ENCODE data around the gene SEC31B. TPM values are rescaled to one million over a fixed set of nuclear protein-coding genes. Genes with fewer than 3 reads are reported as not detected.

The SEC31B gene
- polyA plus RNA-seq, 1 donor from 2014 or later: 17.1 TPM

GRCh38 chr10:100496567-100496966, 23.1 kb downstream of the SEC31B start:
- H3K36me3 ChIP-seq (ENCODE audit: insufficient read depth, low read length): peaks cover 7% of the 10 kb centered on the region

GRCh38 chr10:100490531-100490930, 29.1 kb downstream of the SEC31B start:
- Histone ChIP-seq H3K27me3 (ENCODE audit: insufficient read depth, low read depth, low read length) (peaks cover 56% of the 10 kb centered on the region), H3K9me3 (ENCODE audit: low read length) (no peaks in the 10 kb centered on the region), H2AFZ (ENCODE audit: low read depth, low read length) (no peak overlapping the region), H4K20me1 (ENCODE audit: insufficient read depth) (no peaks in the 10 kb centered on the region), H3K9me2 (ENCODE audit: insufficient read depth, low read length) (no peaks in the 10 kb centered on the region), H3K36me3 (ENCODE audit: insufficient read depth, low read length) (peaks cover 24% of the 10 kb centered on the region), H3K9ac (ENCODE audit: low read length) (no peak overlapping the region), H3K4me3 (ENCODE audit: low read length) (no peak overlapping the region), H3K27ac (ENCODE audit: low read length) (no peak overlapping the region), H3K79me2 (replicated peaks; ENCODE audit: insufficient read depth, low read length) (no peaks in the 10 kb centered on the region), H3F3A (ENCODE audit: insufficient read depth, low read length, poor library complexity, severe bottlenecking) (no peaks in the 10 kb centered on the region), H3K4me2 (ENCODE audit: low read length) (no peak overlapping the region)
- TF ChIP-seq SMC3 (conservative IDR thresholded peaks at IDR 0.05; ENCODE audit: poor library complexity) (no peak), EP300 (conservative IDR thresholded peaks at IDR 0.05; ENCODE audit: poor library complexity, severe bottlenecking) (no peak), CTCF (IDR thresholded peaks at IDR 0.05; ENCODE audit: poor library complexity, severe bottlenecking) (no peak), EZH2 (IDR thresholded peaks at IDR 0.05; ENCODE audit: borderline replicate concordance, insufficient read depth, low read length, poor library complexity, severe bottlenecking) (no peak)

More at GRCh38 chr10:100496567-100496966, 23.1 kb downstream of the SEC31B start:
- TF ChIP-seq CTCF (IDR thresholded peaks at IDR 0.05; ENCODE audit: poor library complexity, severe bottlenecking): no peak
- no peak for TF ChIP-seq TAF1 (IDR thresholded peaks at IDR 0.05; ENCODE audit: low read depth)
- TF ChIP-seq RAD21 (conservative IDR thresholded peaks at IDR 0.05): no peak
- no peak for TF ChIP-seq SMC3 (conservative IDR thresholded peaks at IDR 0.05; ENCODE audit: poor library complexity)
- TF ChIP-seq EZH2 (IDR thresholded peaks at IDR 0.05; ENCODE audit: borderline replicate concordance, insufficient read depth, low read length, poor library complexity, severe bottlenecking): no peak
- no peak for TF ChIP-seq EP300 (conservative IDR thresholded peaks at IDR 0.05; ENCODE audit: poor library complexity, severe bottlenecking)
- no peak for TF ChIP-seq MXI1 (conservative IDR thresholded peaks at IDR 0.05; ENCODE audit: poor library complexity, severe bottlenecking)
- TF ChIP-seq POLR2AphosphoS5 (IDR thresholded peaks at IDR 0.05): no peak
- no peak for TF ChIP-seq REST (IDR thresholded peaks at IDR 0.05; ENCODE audit: borderline replicate concordance)
- H3K79me2 ChIP-seq (replicated peaks; ENCODE audit: insufficient read depth, low read length): no peaks in the 10 kb centered on the region
- H3K27ac ChIP-seq (ENCODE audit: low read length): no peak overlapping the region
- H3K4me2 ChIP-seq (ENCODE audit: low read length): no peak overlapping the region
- H3K4me3 ChIP-seq (ENCODE audit: low read length): no peak overlapping the region
- H3K9me3 ChIP-seq (ENCODE audit: low read length): no peaks in the 10 kb centered on the region
- no peaks in the 10 kb centered on the region for H4K20me1 ChIP-seq (ENCODE audit: insufficient read depth)
- peaks cover 9% of the 10 kb centered on the region for H3K27me3 ChIP-seq (ENCODE audit: insufficient read depth, low read depth, low read length)
- H3F3A ChIP-seq (ENCODE audit: insufficient read depth, low read length, poor library complexity, severe bottlenecking): no peaks in the 10 kb centered on the region
- H3K9me2 ChIP-seq (ENCODE audit: insufficient read depth, low read length): no peaks in the 10 kb centered on the region
- H3K9ac ChIP-seq (ENCODE audit: low read length): no peak overlapping the region
- H2AFZ ChIP-seq (ENCODE audit: low read depth, low read length): no peak overlapping the region
